CD4-positive, alpha-beta T cell (primary cell): ENCODE data around the gene RNF126. TPM values are rescaled to one million over a fixed set of nuclear protein-coding genes. Genes with fewer than 3 reads are reported as not detected.

Experiments used
- ATAC-seq: fragments of 200-7000 bp; cut with Tn5 transposase; one replicate; pipeline ENCODE4 v1.10.0; 2022; ENCODE audit warnings: mild to moderate bottlenecking; ENCODE audit not compliant: poor library complexity
- CTCF ChIA-PET: fragments of 350-600 bp; sonication (Branson Sonifier 250); formaldehyde crosslinking; loops from one replicate; lab custom pipeline; 2021; ENCODE audit warnings: antibody characterized with exemption, inconsistent platforms; lab: Charles Lee
- POLR2A ChIA-PET: fragments of 350-600 bp; sonication (Branson Sonifier 250); formaldehyde crosslinking; loops from one replicate; lab custom pipeline; 2021; ENCODE audit warnings: antibody characterized with exemption, inconsistent platforms; lab: Charles Lee
- DNase-seq, 14 experiments: peaks; one replicate each; pipeline ENCODE4 v3.0.0-alpha.2; 2013 to 2020; ENCODE audit warnings: mixed read lengths in 2 of 14
- H3K27ac ChIP-seq, 2 donors: one replicate each; pipeline versions ENCODE4 v1.5.1 to v1.7.0; 2013; ENCODE audit warnings: low read length in 2 of 2, low read depth in 1 of 2, mild to moderate bottlenecking in 1 of 2
- H3K27me3 ChIP-seq, 2 experiments: 1 replicate in 1 of 2; 2 replicates in 1 of 2; pipeline versions ENCODE4 v1.6.1 to v1.7.0; 2013; ENCODE audit warnings: low read length in 2 of 2, control low read depth in 1 of 2, mild to moderate bottlenecking in 1 of 2, moderate library complexity in 1 of 2; ENCODE audit not compliant: insufficient read depth in 2 of 2, control insufficient read depth in 1 of 2
- H3K36me3 ChIP-seq: one replicate; pipeline ENCODE4 v1.6.1; 2013; ENCODE audit warnings: low read length, control low read depth; ENCODE audit not compliant: insufficient read depth
- H3K4me1 ChIP-seq: one replicate; pipeline ENCODE4 v1.6.1; 2013; ENCODE audit warnings: low read length, control low read depth; ENCODE audit not compliant: insufficient read depth
- H3K4me3 ChIP-seq: one replicate; pipeline ENCODE4 v1.5.1; 2013; ENCODE audit warnings: mild to moderate bottlenecking, low read length, moderate library complexity
- H3K9me3 ChIP-seq, 2 experiments: 1 replicate in 1 of 2; 2 replicates in 1 of 2; pipeline versions ENCODE4 v1.6.1 to v1.7.0; 2013; ENCODE audit warnings: low read length in 2 of 2, mild to moderate bottlenecking in 2 of 2, control low read depth in 1 of 2, moderate library complexity in 1 of 2; ENCODE audit not compliant: control insufficient read depth in 1 of 2, insufficient read depth in 1 of 2
- H3K27ac Mint-ChIP-seq: one replicate; pipeline ENCODE4 v1.8.0; 2020; ENCODE audit warnings: mixed read lengths
- H3K27me3 Mint-ChIP-seq: one replicate; pipeline ENCODE4 v1.8.0; 2021; ENCODE audit warnings: mixed read lengths
- H3K36me3 Mint-ChIP-seq: one replicate; pipeline ENCODE4 v1.8.0; 2021; ENCODE audit warnings: low read depth, mixed read lengths
- H3K4me1 Mint-ChIP-seq: one replicate; pipeline ENCODE4 v1.8.0; 2021; ENCODE audit warnings: low read depth, mixed read lengths
- H3K4me3 Mint-ChIP-seq: one replicate; pipeline ENCODE4 v1.8.0; 2020; ENCODE audit warnings: mild to moderate bottlenecking, mixed read lengths
- H3K9me3 Mint-ChIP-seq: one replicate; pipeline ENCODE4 v1.8.0; 2020; ENCODE audit warnings: mixed read lengths
- CTCF ChIP-seq: fragments of 200-600 bp; IDR thresholded peaks from one replicate; pipeline ENCODE4 v1.8.0; 2022; ENCODE audit warnings: antibody characterized with exemption, mild to moderate bottlenecking
- intact Hi-C, 2 experiments: fragments of 100-400 bp; cut with DNase I in 1 of 2; cut with micrococcal nuclease in 1 of 2; formaldehyde crosslinking; loops; one replicate each; pipeline versions ENCODE4 v1.15.1 to v1.9.0; 2023 to 2025; cut with DNase I, micrococcal nuclease
- total RNA-seq, 174 experiments: library from RNA in 2 of 174; stranded (reverse) in 2 of 174; gene quantifications; one replicate each; pipeline ENCODE4 v1.2.3 and lab custom pipeline; 2021 to 2026

RNF126 gene
- total RNA-seq, 2 experiments from 2014 or later: 112 to 119 TPM

- Mint-ChIP-seq H3K4me3 (no peak overlapping the region), H3K4me1 (peaks cover 6% of the 10 kb centered on the region), H3K36me3 (peaks cover 44% of the 10 kb centered on the region), H3K27me3 (no peaks in the 10 kb centered on the region), H3K9me3 (no peaks in the 10 kb centered on the region), H3K27ac (no peak overlapping the region)
- intact Hi-C loops: no loop called here
- ATAC-seq (no peak), DNase-seq (no peak)
- peaks cover 0 to 4% of the 10 kb centered on the region in 2 experiments for H3K9me3 ChIP-seq
- no peak for TF ChIP-seq CTCF
- peaks cover 56% of the 10 kb centered on the region for H3K36me3 ChIP-seq
- H3K27me3 ChIP-seq: no peaks in the 10 kb centered on the region
- H3K4me1 ChIP-seq: peaks cover 3% of the 10 kb centered on the region
- CTCF ChIA-PET: interaction anchor here (0.6 kb wide), 1 partner anchor 41 kb away, joined by 3 read pairs; no protein-coding TSS in a partner anchor
- no peak overlapping the region for H3K4me3 ChIP-seq
- POLR2A ChIA-PET: no interaction called here
- no peak overlapping the region for H3K27ac ChIP-seq
Observed at GRCh38 chr19:625257-625656, 37.8 kb downstream of the RNF126 start.

- intact Hi-C loops: no loop called here
- no peak overlapping the region for H3K4me3 ChIP-seq
- ATAC-seq (no peak), DNase-seq (no peak)
- POLR2A ChIA-PET: no interaction called here
- H3K9me3 ChIP-seq: peaks cover 0 to 4% of the 10 kb centered on the region in 2 experiments
- Mint-ChIP-seq H3K9me3 (no peaks in the 10 kb centered on the region), H3K4me3 (no peak overlapping the region), H3K36me3 (peaks cover 39% of the 10 kb centered on the region), H3K27ac (no peak overlapping the region), H3K4me1 (peaks cover 4% of the 10 kb centered on the region), H3K27me3 (no peaks in the 10 kb centered on the region)
- H3K36me3 ChIP-seq: peaks cover 58% of the 10 kb centered on the region
- TF ChIP-seq CTCF: no peak
- H3K4me1 ChIP-seq: no peaks in the 10 kb centered on the region
- H3K27ac ChIP-seq: no peak overlapping the region
- CTCF ChIA-PET: interaction anchor here (0.6 to 1.2 kb wide), 2 partner anchors 40 kb away, joined by 3 read pairs; no protein-coding TSS in a partner anchor
- no peaks in the 10 kb centered on the region for H3K27me3 ChIP-seq
Observed at GRCh38 chr19:624433-625109, 38.4 kb downstream of the RNF126 start.

GRCh38 chr19:623974-624373, 39.0 kb downstream of the RNF126 start:
- intact Hi-C loops: no loop called here
- H3K36me3 ChIP-seq: peaks cover 58% of the 10 kb centered on the region
- H3K27me3 Mint-ChIP-seq: no peaks in the 10 kb centered on the region

More at GRCh38 chr19:623974-624373, 39.0 kb downstream of the RNF126 start:
- H3K27ac Mint-ChIP-seq: no peak overlapping the region
- Histone ChIP-seq H3K4me3 (no peak overlapping the region), H3K4me1 (no peaks in the 10 kb centered on the region), H3K27ac (no peak overlapping the region), H3K9me3 (peaks cover 0 to 4% of the 10 kb centered on the region in 2 experiments), H3K27me3 (no peaks in the 10 kb centered on the region)
- ATAC-seq (no peak), DNase-seq (no peak)
- no peak overlapping the region for H3K4me3 Mint-ChIP-seq
- peaks cover 2% of the 10 kb centered on the region for H3K4me1 Mint-ChIP-seq
- H3K9me3 Mint-ChIP-seq: no peaks in the 10 kb centered on the region
- TF ChIP-seq CTCF: no peak
- ChIA-PET POLR2A (no interaction called here), CTCF (interaction anchor here (1.2 kb wide), 1 partner anchor 40 kb away, joined by 3 read pairs; no protein-coding TSS in a partner anchor)
- H3K36me3 Mint-ChIP-seq: peaks cover 39% of the 10 kb centered on the region
